SK-N-MC (cell line): ENCODE measurements around the gene FMN2.

Experiments
- DNase-seq: peaks from one replicate; pipeline ENCODE4 v3.0.0-alpha.2; 2011; ENCODE audit warnings: low read depth, low spot score
- H3K27ac ChIP-seq: fragments of 200-600 bp; sonication (generic); 2 replicates; pipeline ENCODE4 v1.5.1; 2016; ENCODE audit warnings: mixed run types
- H3K36me3 ChIP-seq: fragments of 200-600 bp; sonication (generic); 2 replicates; pipeline ENCODE4 v1.6.1; 2017; ENCODE audit warnings: antibody characterized with exemption, low read length, mixed read lengths; ENCODE audit not compliant: insufficient read depth
- H3K4me3 ChIP-seq: fragments of 200-600 bp; sonication (generic); 2 replicates; pipeline ENCODE4 v1.5.1; 2016
- H3K9ac ChIP-seq: fragments of 200-600 bp; sonication (generic); 2 replicates; pipeline ENCODE4 v1.8.0; 2017; ENCODE audit warnings: mixed run types, mixed read lengths; ENCODE audit not compliant: insufficient read length
- H3K9me3 ChIP-seq: fragments of 200-600 bp; sonication (generic); 2 replicates; pipeline ENCODE4 v1.6.1; 2017; ENCODE audit warnings: low read depth, mild to moderate bottlenecking, antibody characterized with exemption, low read length, moderate library complexity, mixed read lengths
- EZH2 ChIP-seq: fragments of 200-600 bp; sonication (generic); IDR thresholded peaks from one replicate; pipeline ENCODE4 v1.6.1; 2017; ENCODE audit warnings: antibody characterized with exemption
- FOXP2 ChIP-seq: optimal IDR thresholded peaks from 2 replicates; pipeline ENCODE3; 2011; ENCODE audit warnings: mild to moderate bottlenecking, moderate library complexity; ENCODE audit not compliant: insufficient read depth; ENCODE audit errors: extremely low read length, control extremely low read depth
- POLR2AphosphoS5 ChIP-seq: IDR thresholded peaks from 2 replicates; pipeline ENCODE4 v1.6.1; 2012; ENCODE audit warnings: mild to moderate bottlenecking, low read depth, low read length, borderline replicate concordance

FMN2 gene

GRCh38 chr1:240304466-240304865 lies 212.8 kb downstream of the FMN2 start:
- H3K27ac ChIP-seq, result no peak overlapping the region
- DNase-seq, result no peak
- no peaks in the 10 kb centered on the region for H3K9me3 ChIP-seq
- no peak overlapping the region for H3K4me3 ChIP-seq
- H3K36me3 ChIP-seq, result no peaks in the 10 kb centered on the region
- TF ChIP-seq POLR2AphosphoS5 (no peak), FOXP2 (no peak)
- H3K9ac ChIP-seq, result no peak overlapping the region

GRCh38 chr1:240306673-240307072 lies 215.0 kb downstream of the FMN2 start:
- Histone ChIP-seq H3K4me3 (no peak overlapping the region), H3K36me3 (no peaks in the 10 kb centered on the region), H3K9ac (no peak overlapping the region), H3K9me3 (no peaks in the 10 kb centered on the region), H3K27ac (no peak overlapping the region)
- TF ChIP-seq EZH2, result no peak
- no peak for TF ChIP-seq POLR2AphosphoS5
- no peak for TF ChIP-seq FOXP2
- DNase-seq, result no peak

- TF ChIP-seq EZH2, result no peak
- TF ChIP-seq FOXP2, result no peak
- no peak for TF ChIP-seq POLR2AphosphoS5
- H3K36me3 ChIP-seq, result no peaks in the 10 kb centered on the region
- H3K9me3 ChIP-seq, result no peaks in the 10 kb centered on the region
- H3K27ac ChIP-seq, result no peak overlapping the region
- H3K9ac ChIP-seq, result no peak overlapping the region
- H3K4me3 ChIP-seq, result no peak overlapping the region
- no peak for DNase-seq
These were observed 216.4 kb downstream of the FMN2 start for GRCh38 chr1:240308096-240308495.

GRCh38 chr1:240309769-240310168 lies 218.1 kb downstream of the FMN2 start:
- no peak overlapping the region for H3K27ac ChIP-seq
- H3K4me3 ChIP-seq, result no peak overlapping the region
- H3K9me3 ChIP-seq, result no peaks in the 10 kb centered on the region
- H3K36me3 ChIP-seq, result no peaks in the 10 kb centered on the region
- no peak for DNase-seq
- TF ChIP-seq EZH2 (no peak), FOXP2 (no peak), POLR2AphosphoS5 (no peak)
- H3K9ac ChIP-seq, result no peak overlapping the region

- H3K9ac ChIP-seq, result no peak overlapping the region
- TF ChIP-seq POLR2AphosphoS5 (no peak), FOXP2 (no peak), EZH2 (no peak)
These were observed 218.7 kb downstream of the FMN2 start for GRCh38 chr1:240310226-240310925.

GRCh38 chr1:240312872-240313271 lies 221.2 kb downstream of the FMN2 start:
- Histone ChIP-seq H3K9me3 (no peaks in the 10 kb centered on the region), H3K4me3 (no peak overlapping the region), H3K9ac (no peak overlapping the region), H3K36me3 (no peaks in the 10 kb centered on the region), H3K27ac (no peak overlapping the region)
- TF ChIP-seq POLR2AphosphoS5 (no peak), EZH2 (no peak)
- DNase-seq, result no peak

More at GRCh38 chr1:240310226-240310925, 218.7 kb downstream of the FMN2 start:
- Histone ChIP-seq H3K36me3 (no peaks in the 10 kb centered on the region), H3K4me3 (no peak overlapping the region), H3K27ac (no peak overlapping the region), H3K9me3 (no peaks in the 10 kb centered on the region)
- no peak for DNase-seq

- Histone ChIP-seq H3K9ac (no peak overlapping the region), H3K9me3 (no peaks in the 10 kb centered on the region), H3K36me3 (no peaks in the 10 kb centered on the region), H3K27ac (no peak overlapping the region), H3K4me3 (no peak overlapping the region)
- TF ChIP-seq POLR2AphosphoS5 (no peak), EZH2 (no peak), FOXP2 (no peak)
- DNase-seq, result no peak
These were observed 223.4 kb downstream of the FMN2 start for GRCh38 chr1:240314845-240315801.

GRCh38 chr1:240319998-240320397 lies 228.3 kb downstream of the FMN2 start:
- no peak overlapping the region for H3K27ac ChIP-seq
- no peak for DNase-seq
- TF ChIP-seq FOXP2, result no peak
- TF ChIP-seq EZH2, result no peak
- TF ChIP-seq POLR2AphosphoS5, result no peak
- no peaks in the 10 kb centered on the region for H3K36me3 ChIP-seq
- H3K4me3 ChIP-seq, result no peak overlapping the region
- no peak overlapping the region for H3K9ac ChIP-seq
- no peaks in the 10 kb centered on the region for H3K9me3 ChIP-seq
